HAP-1 (cell line): ENCODE data around the gene TMEM54.
A peak's percentile ranks its signal among the peaks of the same experiment; 100 is the strongest.

ENCODE experiments used
- DNase-seq, 2 experiments: peaks; one replicate each; pipeline ENCODE4 v3.0.0-alpha.2; 2016 to 2020; ENCODE audit warnings: low spot score in 2 of 2
- H3K27me3 ChIP-seq: fragments of 250-450 bp; sonication (Bioruptor Pico); 2 replicates; pipeline ENCODE4 v1.5.1; 2020; ENCODE audit warnings: low read depth, mild to moderate bottlenecking, moderate library complexity
- H3K36me3 ChIP-seq: fragments of 250-450 bp; sonication (Bioruptor Pico); replicated peaks from 2 replicates; pipeline ENCODE4 v1.5.1; 2020; ENCODE audit warnings: mild to moderate bottlenecking
- H3K4me1 ChIP-seq: fragments of 250-450 bp; sonication (Bioruptor Pico); 2 replicates; pipeline ENCODE4 v1.5.1; 2020; ENCODE audit warnings: mild to moderate bottlenecking
- H3K4me3 ChIP-seq: fragments of 250-450 bp; sonication (Bioruptor Pico); 2 replicates; pipeline ENCODE4 v1.5.1; 2020; ENCODE audit warnings: mild to moderate bottlenecking, moderate library complexity
- H3K9me3 ChIP-seq: fragments of 250-450 bp; sonication (Bioruptor Pico); 2 replicates; pipeline ENCODE4 v1.5.1; 2020; ENCODE audit warnings: mild to moderate bottlenecking, moderate library complexity
- in situ Hi-C: fragments of 300-500 bp; cut with MboI; formaldehyde crosslinking; loops from 3 replicates; pipeline ENCODE4 v1.14.3; 2020; ENCODE audit warnings: low sequenced_read_pairs, inconsistent platforms, mixed read lengths

The TMEM54 gene

DNA sequence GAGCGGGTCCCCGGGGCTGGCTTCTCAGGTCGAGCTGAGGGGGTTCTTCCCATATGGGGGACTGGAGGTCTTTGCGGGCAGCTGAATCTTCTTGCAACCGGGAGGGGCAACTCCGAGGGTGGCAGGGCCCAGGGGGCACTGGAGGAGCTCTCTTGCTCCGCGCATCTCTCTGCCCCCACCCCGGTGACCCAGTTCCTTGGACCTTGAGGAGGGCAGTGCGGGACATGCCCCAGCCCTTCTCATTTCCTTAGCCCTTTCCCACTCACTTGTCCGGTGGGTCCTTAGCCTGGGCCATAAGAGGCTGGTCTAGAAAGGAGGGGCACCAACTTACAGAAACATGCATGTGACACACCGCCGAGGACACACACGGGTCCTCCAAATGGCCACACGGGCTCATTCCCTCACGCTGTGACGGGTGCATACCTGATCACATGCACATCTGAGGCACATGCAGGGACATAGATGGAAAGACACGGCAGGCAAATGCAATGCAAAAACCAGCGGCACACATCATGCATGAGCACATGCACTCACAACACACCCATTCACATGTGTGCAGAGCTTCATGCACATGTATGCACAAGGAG, 14.3 kb downstream of the TMEM54 start:
- H3K4me1 ChIP-seq = no peaks in the 10 kb centered on the region
- H3K36me3 ChIP-seq = no peaks in the 10 kb centered on the region
- H3K4me3 ChIP-seq = no peak overlapping the region
- DNase-seq = no peak
- no peaks in the 10 kb centered on the region for H3K9me3 ChIP-seq
- H3K27me3 ChIP-seq = peaks cover 27% of the 10 kb centered on the region
- in situ Hi-C loops = no loop called here

DNA sequence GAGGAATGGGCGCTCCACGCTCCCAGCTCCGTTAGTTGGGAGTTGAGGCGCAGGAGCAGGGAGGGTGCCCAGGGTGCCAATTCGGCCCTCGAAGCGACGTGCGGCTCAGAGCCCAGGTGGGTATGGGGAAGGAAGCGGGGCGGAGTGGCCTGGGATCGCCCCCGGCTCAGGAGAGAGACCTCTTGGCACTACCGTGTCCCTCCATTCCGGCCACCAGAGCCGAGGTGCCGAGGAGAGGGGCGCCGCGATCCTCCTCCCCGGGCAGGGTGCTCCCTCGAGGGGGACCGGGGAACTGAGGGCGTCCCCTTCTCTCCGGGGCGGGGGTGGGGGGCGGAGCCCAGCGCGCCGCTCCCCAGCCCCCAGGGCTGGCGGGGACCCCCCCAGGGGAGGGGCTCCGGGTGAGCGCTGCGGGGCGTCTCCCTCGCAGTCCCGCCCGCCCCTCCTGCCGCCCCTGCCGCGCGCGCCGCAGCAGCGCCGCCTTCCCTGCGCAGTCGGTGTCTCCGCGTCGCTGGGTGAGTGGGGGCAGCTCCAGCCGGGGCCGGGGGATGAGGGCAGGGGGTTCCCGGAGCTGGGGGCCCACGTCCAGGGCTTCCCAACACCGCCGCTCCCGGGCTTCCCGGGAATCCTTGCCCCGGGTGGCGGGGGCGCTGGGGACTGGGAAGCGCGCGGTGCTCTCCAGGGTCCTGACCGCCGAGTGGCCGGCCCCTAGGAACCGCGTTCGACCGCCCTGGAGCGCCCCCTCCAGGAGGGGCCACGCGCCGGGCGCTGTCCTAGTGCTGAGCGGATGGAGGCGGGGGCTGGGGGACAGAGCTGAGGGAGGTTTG, 15.0 kb downstream of the TMEM54 start, which contains the start of gene HPCA:
Gene HPCA (plus strand): TSS at position 488 of the 824 bp plus-strand sequence. CDS start 2,408 bp downstream, outside the sequence.
- DNase-seq = peak; percentile 49 to 89
- peaks cover 27% of the 10 kb centered on the region for H3K27me3 ChIP-seq
- in situ Hi-C loops = no loop called here
- no peaks in the 10 kb centered on the region for H3K9me3 ChIP-seq
- 0 out of 2 replicates have a peak within 1 kb of the TSS, but pooled peaks have one; percentile 8 for H3K4me3 ChIP-seq
- H3K36me3 ChIP-seq = no peaks in the 10 kb centered on the region
- H3K4me1 ChIP-seq = no peaks in the 10 kb centered on the region

DNA sequence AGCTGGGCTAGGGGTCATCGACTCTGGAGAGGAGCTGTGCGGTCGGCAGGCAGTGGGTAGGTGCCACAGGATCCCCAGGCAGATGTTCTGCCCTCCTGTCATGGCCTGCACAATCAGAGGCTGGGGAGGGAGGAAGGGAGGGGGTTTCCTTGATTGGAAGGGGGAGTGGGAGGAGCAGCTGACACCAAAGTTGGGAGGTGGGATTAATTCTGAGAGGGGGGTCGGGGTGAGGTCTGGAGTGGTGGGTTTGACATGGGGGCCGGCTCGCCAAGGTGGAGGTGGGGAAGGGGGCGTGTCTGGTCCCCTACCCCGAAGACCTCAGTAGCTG, 15.5 kb downstream of the TMEM54 start:
- Histone ChIP-seq H3K36me3 (no peaks in the 10 kb centered on the region), H3K9me3 (no peaks in the 10 kb centered on the region), H3K27me3 (peaks cover 27% of the 10 kb centered on the region), H3K4me1 (no peaks in the 10 kb centered on the region), H3K4me3 (no peak overlapping the region)
- in situ Hi-C loops = no loop called here
- no peak for DNase-seq

DNA sequence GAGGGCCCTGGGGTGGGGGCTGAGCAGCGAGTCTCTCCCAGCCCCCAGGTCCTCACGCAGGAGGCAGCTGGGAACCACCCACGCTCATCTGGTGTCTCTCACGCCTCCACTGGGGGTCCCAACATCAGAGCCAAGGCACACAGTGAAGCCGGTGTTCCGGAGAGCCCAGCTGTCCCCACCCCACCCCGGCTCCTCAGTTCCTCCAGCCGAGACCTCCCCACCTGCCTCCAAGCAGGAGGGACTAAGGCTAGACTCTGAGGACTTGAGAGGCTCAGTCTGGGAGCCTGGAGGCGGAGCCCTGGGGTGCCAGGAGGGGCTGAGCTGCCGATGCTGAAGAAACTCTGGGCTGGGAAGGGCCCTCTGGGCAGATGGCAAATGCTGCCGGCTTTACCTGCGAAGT, 16.5 kb downstream of the TMEM54 start:
- no peak for DNase-seq
- Histone ChIP-seq H3K27me3 (peaks cover 24% of the 10 kb centered on the region), H3K9me3 (no peaks in the 10 kb centered on the region), H3K36me3 (no peaks in the 10 kb centered on the region), H3K4me3 (no peak overlapping the region), H3K4me1 (no peaks in the 10 kb centered on the region)
- in situ Hi-C loops = no loop called here

DNA sequence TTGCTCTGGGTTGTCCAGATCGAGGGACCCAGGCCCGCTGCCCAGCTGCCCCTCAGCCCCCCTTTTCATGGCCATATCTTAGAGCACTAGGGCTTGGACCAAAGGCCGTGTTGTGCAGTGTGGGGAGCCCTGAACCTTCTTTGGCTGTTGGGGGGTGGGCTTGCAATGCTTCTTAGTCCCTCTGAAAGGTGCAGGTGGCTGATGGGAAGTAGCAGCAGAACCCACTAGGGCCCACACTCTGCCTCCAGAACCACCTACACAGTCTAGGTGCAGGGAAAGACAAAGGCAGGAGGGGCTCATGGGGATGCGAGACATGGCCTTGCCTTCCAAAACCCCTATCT, 17.2 kb downstream of the TMEM54 start:
- Histone ChIP-seq H3K36me3 (no peaks in the 10 kb centered on the region), H3K9me3 (no peaks in the 10 kb centered on the region), H3K27me3 (peaks cover 24% of the 10 kb centered on the region), H3K4me1 (no peaks in the 10 kb centered on the region), H3K4me3 (no peak overlapping the region)
- no peak for DNase-seq
- in situ Hi-C loops = no loop called here

DNA sequence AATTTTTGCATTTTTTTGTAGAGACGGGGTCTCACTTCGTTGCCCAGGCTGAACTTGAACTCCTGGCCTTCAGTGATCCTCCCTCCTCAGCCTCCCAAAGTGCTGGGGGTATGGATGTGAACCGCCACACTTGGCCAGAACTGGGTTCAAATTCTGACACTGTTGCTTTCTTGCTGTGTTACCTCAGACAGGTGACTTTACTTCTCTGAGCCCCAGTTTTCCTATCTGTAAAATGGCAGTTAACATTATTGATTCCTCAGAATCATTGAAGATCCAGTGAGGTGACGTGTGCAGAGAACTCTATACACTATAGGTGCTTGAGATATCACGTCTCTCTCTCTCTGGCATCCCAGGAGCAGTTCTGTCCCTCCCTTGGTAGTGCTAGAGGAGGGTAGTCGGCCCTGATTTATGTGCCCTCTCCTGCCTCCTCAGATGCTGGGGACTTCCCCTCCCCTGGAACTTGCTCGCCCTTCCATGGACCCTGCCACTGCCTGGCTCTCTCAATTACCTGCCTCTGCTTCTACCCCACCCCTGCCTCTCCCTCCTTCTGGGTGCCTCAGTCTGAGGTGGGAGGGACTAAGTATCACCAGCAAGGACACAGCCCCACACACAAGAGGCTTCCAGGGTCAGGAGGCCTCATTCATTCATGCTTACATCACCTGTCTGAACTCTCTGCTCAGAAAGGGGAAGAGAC, 17.7 kb downstream of the TMEM54 start:
- Histone ChIP-seq H3K9me3 (no peaks in the 10 kb centered on the region), H3K36me3 (no peaks in the 10 kb centered on the region), H3K4me3 (no peak overlapping the region), H3K4me1 (no peaks in the 10 kb centered on the region), H3K27me3 (peaks cover 24% of the 10 kb centered on the region)
- no peak for DNase-seq
- in situ Hi-C loops = no loop called here

DNA sequence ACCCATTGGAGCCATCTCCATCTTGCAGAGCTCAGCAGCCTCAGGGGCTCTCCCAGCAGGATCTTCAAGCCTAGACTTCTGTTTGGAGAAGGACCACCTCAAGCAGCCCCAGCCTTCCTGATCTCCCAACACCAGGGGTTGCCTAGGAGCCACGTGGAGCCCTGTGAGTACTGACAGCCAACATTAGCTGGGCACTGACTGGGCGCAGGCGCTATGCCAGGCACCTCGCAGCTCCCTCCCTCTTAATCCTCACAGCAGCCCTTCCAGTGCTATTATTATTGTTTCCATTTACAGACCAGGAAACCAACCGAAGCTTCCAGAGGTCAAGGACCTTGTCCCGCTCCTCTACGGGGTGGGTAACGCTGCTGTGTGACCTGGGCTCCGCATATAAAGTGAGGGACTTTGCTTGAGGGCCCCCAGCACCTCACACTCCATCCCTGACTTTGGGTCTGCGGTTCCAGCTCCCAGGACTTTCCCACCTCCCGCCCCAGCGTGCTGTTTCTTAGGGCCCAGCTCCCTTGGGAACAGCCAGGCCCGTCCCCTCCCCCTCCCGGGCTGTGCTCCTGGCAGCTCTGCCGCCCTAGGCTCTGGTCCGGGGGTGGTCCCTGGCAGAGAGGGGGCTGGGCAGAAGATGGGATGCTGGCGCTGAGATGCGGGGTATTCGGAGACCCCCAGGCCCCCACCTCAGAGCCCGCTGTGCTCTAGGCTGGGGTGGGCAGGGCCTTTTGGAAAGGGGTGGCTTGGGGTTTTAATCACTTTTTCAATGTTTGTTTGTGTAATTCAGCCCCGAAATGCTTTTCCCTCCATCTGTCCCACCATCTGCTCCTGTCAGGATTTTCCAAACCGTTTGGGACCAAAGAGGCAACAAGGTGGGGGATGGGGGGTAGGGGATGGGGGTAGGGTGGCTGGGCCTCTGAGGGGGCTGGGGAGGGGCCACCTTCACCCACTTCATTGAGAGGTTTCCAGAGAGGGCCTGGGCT, 19.0 kb downstream of the TMEM54 start:
- Histone ChIP-seq H3K4me3 (no peak overlapping the region), H3K4me1 (no peaks in the 10 kb centered on the region), H3K27me3 (peaks cover 20% of the 10 kb centered on the region), H3K36me3 (no peaks in the 10 kb centered on the region), H3K9me3 (no peaks in the 10 kb centered on the region)
- DNase-seq = no peak
- in situ Hi-C loops = no loop called here

DNA sequence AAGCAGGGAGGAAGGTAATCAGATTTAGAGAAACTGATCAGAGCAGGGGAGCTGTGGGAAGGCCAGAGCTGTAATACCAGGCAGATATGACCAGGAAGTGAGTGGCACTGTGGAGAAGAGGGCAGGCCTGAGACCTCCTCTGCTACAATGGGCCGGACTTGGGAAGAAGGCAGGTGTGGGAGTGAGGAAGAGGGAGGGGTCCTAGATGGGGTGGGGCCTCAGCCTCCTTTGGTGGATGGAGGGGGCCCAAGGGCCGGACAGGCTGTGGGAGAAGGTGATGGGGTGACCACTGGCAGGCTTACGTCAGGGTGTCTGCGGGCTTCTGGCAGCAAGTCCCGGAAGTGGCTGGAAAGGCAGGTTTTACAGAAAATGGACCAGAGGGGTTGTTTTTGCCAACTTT, 19.9 kb downstream of the TMEM54 start:
- in situ Hi-C loops = no loop called here
- no peak overlapping the region for H3K4me3 ChIP-seq
- H3K4me1 ChIP-seq = no peaks in the 10 kb centered on the region
- H3K27me3 ChIP-seq = peaks cover 14% of the 10 kb centered on the region
- no peaks in the 10 kb centered on the region for H3K36me3 ChIP-seq
- DNase-seq = no peak
- H3K9me3 ChIP-seq = no peaks in the 10 kb centered on the region

DNA sequence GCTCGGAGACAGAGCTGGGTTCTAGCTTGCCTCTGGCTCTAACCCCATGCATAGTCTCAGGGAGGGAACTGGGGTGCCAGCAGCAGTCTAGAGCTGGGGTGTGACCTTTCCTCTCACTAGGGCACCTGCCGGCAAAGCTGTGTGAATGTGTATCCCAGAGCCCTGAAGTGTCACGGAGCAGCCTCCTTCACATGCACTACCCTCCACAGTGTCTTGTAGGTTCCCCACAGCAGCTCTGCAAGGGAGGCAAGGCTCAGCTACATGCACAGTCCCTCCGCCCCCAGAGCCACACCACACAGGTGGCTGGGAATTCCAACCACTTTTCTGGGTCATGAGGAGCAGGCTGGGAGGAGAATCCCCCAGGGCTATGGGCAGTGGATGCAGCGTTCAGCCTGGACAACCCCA, 22.6 kb downstream of the TMEM54 start:
- in situ Hi-C loops = no loop called here
- Histone ChIP-seq H3K4me1 (no peaks in the 10 kb centered on the region), H3K9me3 (no peaks in the 10 kb centered on the region), H3K27me3 (no peaks in the 10 kb centered on the region), H3K36me3 (no peaks in the 10 kb centered on the region), H3K4me3 (no peak overlapping the region)
- DNase-seq = no peak

DNA sequence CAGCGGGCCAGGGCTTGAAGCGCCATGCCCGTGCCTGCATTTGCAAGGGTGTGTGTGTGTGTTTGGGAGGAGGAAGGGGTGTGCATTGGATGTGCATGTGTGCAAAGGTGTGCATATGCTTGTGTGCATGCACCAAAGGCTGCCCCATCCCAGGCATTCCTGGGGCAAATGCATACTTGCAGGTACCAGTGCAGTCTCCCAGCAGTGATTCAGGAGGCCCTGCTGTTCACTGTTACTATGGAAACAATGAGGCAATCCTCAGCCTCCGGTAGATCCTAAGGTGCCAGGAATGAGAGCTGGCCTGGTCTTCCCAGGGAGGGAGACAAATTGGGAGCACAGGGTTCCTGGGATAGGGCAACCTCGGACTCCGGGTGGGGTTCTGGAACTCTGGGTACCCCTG, 23.0 kb downstream of the TMEM54 start:
- in situ Hi-C loops = no loop called here
- no peak for DNase-seq

DNA sequence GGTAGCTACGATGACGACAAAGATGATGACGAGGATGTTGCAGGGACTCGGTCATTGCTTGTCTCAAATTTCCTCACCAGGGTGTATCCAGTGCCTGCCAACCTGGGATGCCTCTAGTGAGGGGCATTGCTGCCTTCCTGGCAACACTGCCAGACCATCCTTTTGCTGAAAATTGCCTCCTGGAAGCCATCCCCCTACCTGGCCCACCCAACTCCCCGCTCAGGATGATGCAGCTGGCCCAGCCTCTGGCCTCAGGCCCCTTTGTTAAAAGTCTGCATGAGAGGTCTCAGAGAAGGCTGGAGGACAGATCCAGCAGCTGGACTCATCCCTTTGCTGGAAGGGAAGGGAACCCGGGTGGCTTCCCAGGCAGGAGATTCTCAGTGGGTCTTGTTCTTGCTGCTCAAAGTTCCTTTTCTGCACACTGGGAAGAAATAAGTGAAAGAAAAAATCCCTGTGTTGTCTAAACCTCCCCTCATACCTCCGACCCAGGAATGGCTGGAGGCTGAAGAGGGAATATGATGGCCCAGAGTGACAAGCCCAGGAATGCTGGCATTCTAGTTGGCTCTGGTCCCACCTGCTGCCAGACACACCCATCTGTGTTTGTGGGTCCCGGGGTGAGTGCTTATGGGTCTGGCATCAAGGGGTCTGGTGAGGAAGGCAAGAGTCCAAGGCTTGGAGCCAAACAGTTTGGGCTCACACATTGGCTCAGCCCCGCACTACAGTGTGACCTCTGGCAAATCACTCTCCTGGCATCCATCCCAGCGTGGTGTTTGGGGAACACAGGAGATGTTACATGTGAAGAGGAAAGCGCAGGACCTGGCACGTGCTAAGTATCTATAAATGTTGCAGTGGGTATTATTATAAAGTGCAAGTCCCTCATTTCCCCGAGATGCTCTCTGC, 23.7 kb downstream of the TMEM54 start:
- no peaks in the 10 kb centered on the region for H3K9me3 ChIP-seq
- DNase-seq = no peak
- peaks cover 4% of the 10 kb centered on the region; the same call in 1 of the 2 replicates for H3K4me1 ChIP-seq
- no peaks in the 10 kb centered on the region for H3K36me3 ChIP-seq
- H3K4me3 ChIP-seq = no peak overlapping the region
- H3K27me3 ChIP-seq = no peaks in the 10 kb centered on the region
- in situ Hi-C loops = no loop called here

More for the DNA sequence above, 23.0 kb downstream of the TMEM54 start:
- no peaks in the 10 kb centered on the region for H3K27me3 ChIP-seq
- H3K4me3 ChIP-seq = no peak overlapping the region
- H3K36me3 ChIP-seq = no peaks in the 10 kb centered on the region
- H3K4me1 ChIP-seq = no peaks in the 10 kb centered on the region
- no peaks in the 10 kb centered on the region for H3K9me3 ChIP-seq

DNA sequence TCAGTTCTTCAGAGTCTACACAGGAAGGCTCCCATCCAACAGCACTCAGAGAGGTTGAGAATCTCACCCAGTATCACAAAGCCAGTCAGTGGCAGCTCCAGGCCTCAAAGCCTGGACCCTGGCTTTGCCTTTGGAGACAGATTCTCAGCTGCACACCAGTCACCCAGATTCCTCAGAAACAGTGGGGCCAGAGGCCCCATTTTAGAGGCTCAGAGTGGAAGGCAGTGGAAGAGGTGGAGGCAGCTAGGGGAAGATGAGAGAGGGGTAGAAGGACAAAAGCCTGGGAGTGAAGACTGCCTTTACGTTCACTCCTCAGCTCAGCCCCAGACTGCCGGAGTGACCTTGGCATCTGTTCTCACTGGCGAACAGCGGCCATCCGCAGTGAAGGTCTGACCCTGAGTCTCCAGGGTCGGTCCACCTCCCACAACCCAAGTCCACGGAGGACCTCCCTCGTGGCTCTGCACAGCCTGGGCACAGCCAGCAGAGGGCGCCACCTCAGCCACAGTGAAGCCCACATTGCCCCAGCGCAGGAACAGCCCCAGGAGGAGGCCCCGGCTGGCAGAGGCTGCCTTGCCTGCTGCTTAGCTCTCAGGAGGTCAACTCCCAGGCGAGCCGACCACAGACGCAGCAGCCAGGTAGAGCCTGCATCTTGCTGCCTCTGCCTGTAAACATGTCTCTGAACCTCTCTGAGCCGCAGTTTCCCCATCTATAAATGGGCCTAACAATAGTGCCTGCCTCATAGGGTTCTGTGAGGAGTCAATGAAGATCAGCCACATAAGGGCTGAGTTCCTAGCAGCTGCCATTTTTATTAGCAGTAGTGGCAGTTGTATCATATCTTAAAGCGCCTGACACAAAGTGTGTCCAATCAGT, 24.6 kb downstream of the TMEM54 start:
- H3K4me3 ChIP-seq = no peak overlapping the region
- in situ Hi-C loops = no loop called here
- H3K9me3 ChIP-seq = no peaks in the 10 kb centered on the region
- no peaks in the 10 kb centered on the region for H3K27me3 ChIP-seq
- H3K4me1 ChIP-seq = peaks cover 6% of the 10 kb centered on the region; the same call in 1 of the 2 replicates
- peak in 1 of 2 experiments; percentile 81 for DNase-seq
- H3K36me3 ChIP-seq = no peaks in the 10 kb centered on the region
